ENCODE results near the gene SHH. TPM values are rescaled to one million over a fixed set of nuclear protein-coding genes. Genes with fewer than 3 reads are reported as not detected.

Gene SHH
- polyA plus RNA-seq, 1 experiment: not detected

DNA sequence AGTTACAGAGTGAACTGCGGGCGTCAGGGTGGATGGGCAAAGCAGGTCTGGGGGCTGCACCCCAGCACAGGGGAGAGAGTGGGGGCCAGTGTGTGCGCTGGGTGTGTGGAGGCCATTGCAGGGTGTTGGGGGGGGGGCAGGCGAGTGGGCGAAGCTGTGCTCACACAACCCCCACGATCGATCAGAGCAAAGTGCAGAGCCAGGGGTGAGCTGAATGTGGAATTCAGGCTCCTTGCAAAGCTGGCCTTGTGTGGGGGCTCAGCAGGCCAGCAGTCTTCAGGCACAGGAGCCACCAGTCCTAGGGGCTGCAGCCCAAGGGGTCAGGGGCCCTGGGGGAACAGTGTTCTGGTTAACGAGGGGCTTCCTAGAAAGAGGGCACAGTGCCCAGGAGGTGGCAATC lies 862 bp upstream of the SHH start:
- DNase-seq (ENCODE audit: low read depth, low spot score): no peak
- TF ChIP-seq, protein P1, sequence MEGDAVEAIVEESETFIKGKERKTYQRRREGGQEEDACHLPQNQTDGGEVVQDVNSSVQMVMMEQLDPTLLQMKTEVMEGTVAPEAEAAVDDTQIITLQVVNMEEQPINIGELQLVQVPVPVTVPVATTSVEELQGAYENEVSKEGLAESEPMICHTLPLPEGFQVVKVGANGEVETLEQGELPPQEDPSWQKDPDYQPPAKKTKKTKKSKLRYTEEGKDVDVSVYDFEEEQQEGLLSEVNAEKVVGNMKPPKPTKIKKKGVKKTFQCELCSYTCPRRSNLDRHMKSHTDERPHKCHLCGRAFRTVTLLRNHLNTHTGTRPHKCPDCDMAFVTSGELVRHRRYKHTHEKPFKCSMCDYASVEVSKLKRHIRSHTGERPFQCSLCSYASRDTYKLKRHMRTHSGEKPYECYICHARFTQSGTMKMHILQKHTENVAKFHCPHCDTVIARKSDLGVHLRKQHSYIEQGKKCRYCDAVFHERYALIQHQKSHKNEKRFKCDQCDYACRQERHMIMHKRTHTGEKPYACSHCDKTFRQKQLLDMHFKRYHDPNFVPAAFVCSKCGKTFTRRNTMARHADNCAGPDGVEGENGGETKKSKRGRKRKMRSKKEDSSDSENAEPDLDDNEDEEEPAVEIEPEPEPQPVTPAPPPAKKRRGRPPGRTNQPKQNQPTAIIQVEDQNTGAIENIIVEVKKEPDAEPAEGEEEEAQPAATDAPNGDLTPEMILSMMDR (IDR thresholded peaks at IDR 0.05; ENCODE audit: low read depth, low read length): no peak
- Histone ChIP-seq H3K4me3 (ENCODE audit: low read depth, low read length) (no peak overlapping the region), H3K9me3 (ENCODE audit: control insufficient read depth, insufficient read depth, low read length) (peaks cover 13% of the 10 kb centered on the region), H3K27me3 (ENCODE audit: control insufficient read depth, insufficient read depth, low read length) (peaks cover 65% of the 10 kb centered on the region), H3K27ac (ENCODE audit: low read depth, low read length) (no peak overlapping the region)
- POLR2A ChIA-PET: no interaction called here
- CTCF ChIA-PET: interaction anchor here (0.7 to 1.6 kb wide), 3 partner anchors 37 to 950 kb away, joined by 3 to 5 read pairs (median 3); no protein-coding TSS in a partner anchor

DNA sequence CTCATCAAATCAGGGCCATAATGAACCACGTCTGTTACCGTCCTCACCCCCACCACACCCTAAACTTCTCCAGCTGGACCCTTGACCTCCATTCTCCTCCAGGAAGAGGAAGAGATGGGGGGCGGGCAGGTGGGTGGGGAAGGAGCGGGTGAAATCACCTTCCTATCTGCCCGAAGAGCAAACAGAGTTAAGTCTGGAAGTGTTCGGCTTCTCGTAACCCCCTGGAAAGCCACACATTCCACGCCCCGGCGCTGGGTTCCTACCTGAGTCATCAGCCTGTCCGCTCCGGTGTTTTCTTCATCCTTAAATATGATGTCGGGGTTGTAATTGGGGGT lies 736 bp downstream of the SHH start:
- Histone ChIP-seq H3K27ac (ENCODE audit: low read depth, low read length) (no peak overlapping the region), H3K9me3 (ENCODE audit: control insufficient read depth, insufficient read depth, low read length) (no peaks in the 10 kb centered on the region; the same call in 1 of the 2 replicates), H3K4me3 (ENCODE audit: low read depth, low read length) (no peak overlapping the region), H3K27me3 (ENCODE audit: control insufficient read depth, insufficient read depth, low read length) (peaks cover 76% of the 10 kb centered on the region)
- POLR2A ChIA-PET: no interaction called here
- CTCF ChIA-PET: interaction anchor here (1.6 kb wide), 1 partner anchor 952 kb away, joined by 5 read pairs; no protein-coding TSS in a partner anchor
- DNase-seq (ENCODE audit: low read depth, low spot score): no peak
- TF ChIP-seq, protein P1 (IDR thresholded peaks at IDR 0.05; ENCODE audit: low read depth, low read length): no peak

DNA sequence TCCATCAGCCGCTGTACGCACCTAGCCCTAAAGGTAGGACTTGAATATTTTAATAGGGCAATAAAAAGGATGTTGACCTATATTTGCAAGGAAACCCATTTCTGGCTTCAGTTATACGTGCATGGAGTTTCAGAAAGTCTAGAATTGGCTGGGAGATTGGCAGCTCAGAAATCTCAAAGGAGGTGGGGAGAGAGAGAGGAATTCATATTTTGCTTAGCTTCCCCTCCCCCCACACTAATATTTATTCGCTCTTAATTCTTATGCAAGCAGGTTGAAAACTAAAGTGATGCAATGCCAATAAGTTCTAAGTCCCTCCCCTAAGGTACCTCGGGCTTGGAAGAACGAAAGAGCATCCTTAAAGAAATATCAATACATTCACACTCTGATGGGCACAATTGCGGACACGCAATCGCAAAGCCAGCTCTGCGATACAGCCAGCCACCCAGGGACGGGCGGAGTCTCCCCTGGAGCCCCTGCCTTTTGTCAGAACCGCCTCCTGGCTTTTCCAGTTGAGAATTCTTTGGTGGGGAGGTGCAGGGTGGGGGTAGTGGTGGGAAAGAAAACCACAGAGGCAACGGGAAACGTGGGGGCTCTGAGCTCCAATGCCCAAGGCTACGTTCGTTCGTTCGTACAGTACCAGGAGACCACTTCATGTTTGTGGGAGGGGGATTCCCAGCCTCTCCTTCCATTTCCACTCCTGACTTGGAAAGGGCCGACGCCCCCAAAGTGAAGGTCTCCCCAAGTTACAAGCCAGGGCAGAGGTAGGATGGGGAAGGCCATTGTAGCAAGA lies 1.3 kb downstream of the SHH start:
- POLR2A ChIA-PET: interaction anchor here (0.6 kb wide), 1 partner anchor 1169 kb away, joined by 21 read pairs; no protein-coding TSS in a partner anchor
- Histone ChIP-seq H3K4me3 (ENCODE audit: low read depth, low read length) (no peak overlapping the region), H3K27me3 (ENCODE audit: control insufficient read depth, insufficient read depth, low read length) (peaks cover 81% of the 10 kb centered on the region), H3K9me3 (ENCODE audit: control insufficient read depth, insufficient read depth, low read length) (no peaks in the 10 kb centered on the region; the same call in 1 of the 2 replicates), H3K27ac (ENCODE audit: low read depth, low read length) (no peak overlapping the region)
- no peak for DNase-seq (ENCODE audit: low read depth, low spot score)
- TF ChIP-seq, protein P1 (IDR thresholded peaks at IDR 0.05; ENCODE audit: low read depth, low read length): no peak
- CTCF ChIA-PET: interaction anchor here (0.7 kb wide), 1 partner anchor 14 kb away, joined by 5 read pairs; no protein-coding TSS in a partner anchor

DNA sequence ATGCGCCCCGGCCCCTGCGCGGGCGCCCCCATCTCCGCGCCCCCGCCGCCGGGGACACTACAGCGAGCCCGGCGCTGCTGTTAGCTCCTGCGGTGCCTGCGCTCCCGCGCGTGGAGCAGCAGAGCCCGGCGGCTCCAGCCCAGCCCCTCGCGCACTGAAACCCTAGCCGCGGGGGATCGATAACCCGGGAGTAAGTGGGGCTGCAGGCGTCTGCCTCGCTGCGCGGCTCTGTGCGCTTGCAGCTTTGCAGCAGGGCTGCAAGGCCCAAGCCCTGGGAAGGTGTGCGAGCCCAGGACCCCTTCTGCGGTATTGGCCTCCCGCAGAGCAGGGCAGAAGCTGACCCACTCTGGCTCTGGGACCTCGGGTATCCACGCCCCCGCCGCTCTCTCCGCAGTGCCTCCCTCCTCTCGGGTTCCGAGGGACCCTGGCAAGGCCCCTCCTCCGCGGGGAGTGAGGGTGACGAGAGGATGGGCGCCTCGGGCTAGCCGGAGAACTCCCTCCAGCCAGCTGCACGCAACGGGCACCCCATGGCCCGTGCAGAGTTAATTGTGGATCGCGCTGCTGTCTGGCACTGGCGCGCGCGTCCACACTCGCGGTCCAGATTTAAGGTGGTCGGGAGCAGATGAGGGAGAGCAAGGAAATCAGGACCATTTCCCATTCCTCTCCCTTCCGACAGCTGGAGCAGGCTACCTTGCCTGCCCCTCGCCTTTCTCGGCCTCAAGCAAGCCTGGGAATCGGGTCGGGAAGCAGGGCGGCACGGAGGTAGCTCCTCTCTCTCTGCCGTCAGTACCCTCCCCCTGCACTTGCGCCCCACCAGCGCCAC lies 2.1 kb downstream of the SHH start:
- Histone ChIP-seq H3K4me3 (ENCODE audit: low read depth, low read length) (no peak overlapping the region), H3K9me3 (ENCODE audit: control insufficient read depth, insufficient read depth, low read length) (no peaks in the 10 kb centered on the region; the same call in 1 of the 2 replicates), H3K27ac (ENCODE audit: low read depth, low read length) (no peak overlapping the region), H3K27me3 (ENCODE audit: control insufficient read depth, insufficient read depth, low read length) (peaks cover 85% of the 10 kb centered on the region)
- CTCF ChIA-PET: interaction anchor here (0.7 kb wide), 1 partner anchor 13 kb away, joined by 5 read pairs; no protein-coding TSS in a partner anchor
- TF ChIP-seq, protein P1 (IDR thresholded peaks at IDR 0.05; ENCODE audit: low read depth, low read length): no peak
- POLR2A ChIA-PET: interaction anchor here (0.6 kb wide), 1 partner anchor 1170 kb away, joined by 21 read pairs; no protein-coding TSS in a partner anchor
- DNase-seq (ENCODE audit: low read depth, low spot score): no peak
